Stimulated activated CD4-positive, alpha-beta T cell treated with anti-CD3 and anti-CD28 coated beads, Interleukin-1b, Interleukin-23, amount 100 ng/mL, for 48 hours (primary cell): ENCODE data around the gene ACTL9.
"Not testable (repeated sequence)": the region's sequence is repeated elsewhere in the genome, so short reads cannot be mapped to it uniquely, and the experiment has no call there.

Experiments used
- DNase-seq: peaks from one replicate; pipeline ENCODE4 v3.0.0-alpha.2; 2020

ACTL9 gene, protein sequence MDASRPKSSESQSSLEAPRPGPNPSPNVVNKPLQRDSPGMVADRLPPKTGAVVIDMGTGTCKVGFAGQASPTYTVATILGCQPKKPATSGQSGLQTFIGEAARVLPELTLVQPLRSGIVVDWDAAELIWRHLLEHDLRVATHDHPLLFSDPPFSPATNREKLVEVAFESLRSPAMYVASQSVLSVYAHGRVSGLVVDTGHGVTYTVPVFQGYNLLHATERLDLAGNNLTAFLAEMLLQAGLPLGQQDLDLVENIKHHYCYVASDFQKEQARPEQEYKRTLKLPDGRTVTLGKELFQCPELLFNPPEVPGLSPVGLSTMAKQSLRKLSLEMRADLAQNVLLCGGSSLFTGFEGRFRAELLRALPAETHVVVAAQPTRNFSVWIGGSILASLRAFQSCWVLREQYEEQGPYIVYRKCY

DNA sequence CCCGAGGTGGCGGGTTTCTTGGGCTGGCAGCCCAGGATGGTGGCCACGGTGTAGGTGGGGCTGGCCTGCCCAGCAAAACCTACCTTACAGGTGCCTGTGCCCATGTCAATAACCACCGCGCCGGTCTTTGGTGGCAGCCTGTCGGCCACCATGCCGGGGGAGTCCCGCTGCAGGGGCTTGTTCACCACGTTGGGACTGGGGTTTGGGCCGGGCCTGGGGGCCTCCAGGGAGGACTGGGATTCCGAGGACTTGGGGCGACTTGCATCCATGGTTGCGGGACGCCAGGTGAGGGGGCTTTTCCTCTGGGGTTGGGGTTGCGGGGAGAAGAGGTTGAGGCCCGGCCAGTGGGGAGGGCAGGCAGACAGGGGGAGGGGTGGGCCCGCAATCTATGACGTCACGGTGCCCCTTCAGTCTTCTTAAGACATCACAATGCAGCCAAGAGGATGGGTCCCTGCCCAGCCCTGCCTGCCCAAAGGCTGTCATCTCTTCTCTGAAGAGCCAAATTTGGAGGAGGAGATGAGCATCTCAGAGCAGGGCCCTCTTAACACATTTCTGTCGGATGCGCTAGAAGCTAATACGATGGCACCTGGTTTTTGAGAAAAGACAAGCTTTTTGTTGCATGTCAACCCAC, at the start of gene ACTL9:
TSS of gene ACTL9 (minus strand) at position 363 of the 631 bp plus-strand sequence. CDS start at position 269, 94 bp downstream.
- DNase-seq, result no peak

DNA sequence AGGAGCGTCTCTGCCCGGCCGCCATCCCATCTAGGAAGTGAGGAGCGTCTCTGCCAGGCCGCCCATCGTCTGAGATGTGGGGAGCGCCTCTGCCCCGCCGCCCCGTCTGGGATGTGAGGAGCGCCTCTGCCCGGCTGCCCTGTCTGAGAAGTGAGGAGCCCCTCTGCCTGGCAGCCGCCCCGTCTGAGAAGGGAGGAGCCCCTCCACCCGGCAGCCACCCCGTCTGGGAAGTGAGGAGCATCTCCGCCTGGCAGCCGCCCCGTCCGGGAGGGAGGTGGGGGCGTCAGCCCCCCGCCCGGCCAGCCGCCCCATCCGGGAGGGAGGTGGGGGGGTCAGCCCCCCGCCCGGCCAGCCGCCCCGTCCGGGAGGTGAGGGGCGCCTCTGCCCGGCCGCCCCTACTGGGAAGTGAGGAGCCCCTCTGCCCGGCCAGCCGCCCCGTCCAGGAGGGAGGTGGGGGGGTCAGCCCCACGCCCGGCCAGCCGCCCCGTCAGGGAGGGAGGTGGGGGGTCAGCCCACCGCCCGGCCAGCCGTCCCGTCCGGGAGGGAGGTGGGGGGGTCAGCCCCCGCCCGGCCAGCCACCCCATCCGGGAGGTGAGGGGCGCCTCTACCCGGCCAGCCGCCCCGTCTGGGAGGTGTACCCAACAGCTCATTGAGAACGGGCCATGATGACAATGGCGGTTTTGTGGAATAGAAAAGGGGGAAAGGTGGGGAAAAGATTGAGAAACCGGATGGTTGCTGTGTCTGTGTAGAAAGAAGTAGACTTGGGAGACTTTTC, 40.9 kb upstream of the ACTL9 start:
- not testable (repeated sequence) for DNase-seq

DNA sequence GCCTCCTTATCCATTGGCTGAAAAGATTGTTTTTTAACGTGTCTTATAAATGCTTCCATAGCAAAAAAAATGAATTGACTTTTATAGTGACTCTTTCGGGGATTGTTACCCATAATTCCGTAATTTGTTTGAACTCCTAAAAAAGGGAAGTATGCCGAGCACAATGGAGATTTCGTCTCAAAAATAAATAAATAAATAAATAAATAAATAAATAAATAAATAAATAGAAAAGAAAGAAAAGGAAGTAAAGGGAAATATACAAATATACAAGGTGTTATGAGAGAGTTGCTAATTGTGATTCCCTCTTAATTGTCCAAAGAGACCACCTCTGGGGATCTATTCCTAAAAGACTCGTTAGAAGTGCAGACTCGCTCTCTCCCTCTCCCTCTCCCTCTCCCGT, 39.8 kb upstream of the ACTL9 start:
- DNase-seq, result no peak

DNA sequence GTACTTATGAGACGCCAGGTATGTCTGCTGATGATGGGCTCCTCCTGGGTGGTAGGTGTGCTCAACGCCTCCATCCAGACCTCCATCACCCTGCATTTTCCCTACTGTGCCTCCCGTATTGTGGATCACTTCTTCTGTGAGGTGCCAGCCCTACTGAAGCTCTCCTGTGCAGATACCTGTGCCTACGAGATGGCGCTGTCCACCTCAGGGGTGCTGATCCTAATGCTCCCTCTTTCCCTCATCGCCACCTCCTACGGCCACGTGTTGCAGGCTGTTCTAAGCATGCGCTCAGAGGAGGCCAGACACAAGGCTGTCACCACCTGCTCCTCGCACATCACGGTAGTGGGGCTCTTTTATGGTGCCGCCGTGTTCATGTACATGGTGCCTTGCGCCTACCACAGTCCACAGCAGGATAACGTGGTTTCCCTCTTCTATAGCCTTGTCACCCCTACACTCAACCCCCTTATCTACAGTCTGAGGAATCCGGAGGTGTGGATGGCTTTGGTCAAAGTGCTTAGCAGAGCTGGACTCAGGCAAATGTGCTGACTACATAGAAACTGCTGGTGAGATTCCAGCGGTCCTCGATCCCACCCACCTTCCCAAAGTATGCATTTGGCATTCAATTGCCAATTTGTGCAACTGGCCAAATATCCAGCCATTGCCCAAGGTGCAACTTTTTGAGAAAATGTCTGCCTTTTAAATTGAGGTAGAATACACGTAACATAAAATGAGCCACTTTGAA, 33.0 kb upstream of the ACTL9 start:
- DNase-seq, result no peak

DNA sequence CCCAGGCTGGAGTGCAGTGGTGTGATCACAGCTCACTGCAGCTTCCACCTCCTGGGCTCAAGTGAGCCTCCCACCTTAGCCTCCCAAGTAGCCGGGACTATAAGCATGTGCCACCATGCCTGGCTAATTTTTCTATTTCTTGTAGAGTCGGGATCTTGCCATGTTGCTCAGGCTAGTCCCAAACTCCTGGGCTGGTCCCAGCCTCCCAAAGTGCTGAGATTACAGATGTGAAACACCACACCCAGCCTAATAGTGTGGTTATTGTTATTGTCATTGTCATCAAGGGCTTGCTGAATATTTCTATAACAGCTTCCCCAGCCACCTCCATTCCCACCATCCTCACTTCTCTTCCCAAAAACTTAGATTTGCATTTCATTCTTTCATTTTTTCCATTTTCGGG, 25.7 kb upstream of the ACTL9 start:
- DNase-seq, result no peak

DNA sequence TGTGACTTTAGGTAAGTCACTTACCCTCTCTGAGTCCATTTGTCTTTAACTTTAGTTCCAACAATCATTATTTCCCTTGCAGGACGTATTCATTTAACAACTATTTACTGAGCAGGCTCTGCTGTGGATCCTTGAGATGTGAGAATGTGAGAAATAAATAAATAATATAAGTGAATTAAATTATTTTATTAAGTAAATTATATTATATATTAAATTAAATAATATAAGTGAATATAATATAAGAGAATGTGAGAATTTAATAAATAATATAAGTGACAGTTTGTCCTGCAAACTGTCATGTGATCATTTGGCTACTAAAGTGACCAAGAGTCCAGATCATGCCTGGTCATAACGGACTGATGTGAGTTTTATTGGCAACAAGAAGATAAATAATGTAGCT, 23.4 kb upstream of the ACTL9 start:
- no peak for DNase-seq

DNA sequence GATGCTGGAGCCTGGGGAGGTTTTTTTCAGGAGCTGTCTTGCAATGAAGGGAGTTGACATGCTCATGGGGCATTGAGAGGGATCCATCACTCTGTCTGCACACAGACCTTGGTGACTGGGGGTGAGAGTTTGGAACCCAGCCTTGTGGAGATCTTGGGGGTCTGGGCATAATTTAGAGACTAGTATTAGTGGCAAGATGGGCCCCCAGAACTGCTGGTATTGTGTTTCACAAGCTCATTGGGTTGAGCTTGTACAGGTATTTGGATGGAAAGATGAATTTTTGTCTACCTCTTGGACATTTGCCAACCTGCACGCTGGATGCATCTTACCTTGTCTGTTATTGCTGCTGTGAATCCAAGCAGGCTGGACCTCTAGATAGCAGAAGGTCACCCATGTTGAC, 22.7 kb upstream of the ACTL9 start, which contains the start of gene OR2Z1:
TSS of gene OR2Z1 (plus strand) at position 301 of the 400 bp plus-strand sequence. CDS start 9,395 bp downstream, outside the sequence.
- no peak for DNase-seq

DNA sequence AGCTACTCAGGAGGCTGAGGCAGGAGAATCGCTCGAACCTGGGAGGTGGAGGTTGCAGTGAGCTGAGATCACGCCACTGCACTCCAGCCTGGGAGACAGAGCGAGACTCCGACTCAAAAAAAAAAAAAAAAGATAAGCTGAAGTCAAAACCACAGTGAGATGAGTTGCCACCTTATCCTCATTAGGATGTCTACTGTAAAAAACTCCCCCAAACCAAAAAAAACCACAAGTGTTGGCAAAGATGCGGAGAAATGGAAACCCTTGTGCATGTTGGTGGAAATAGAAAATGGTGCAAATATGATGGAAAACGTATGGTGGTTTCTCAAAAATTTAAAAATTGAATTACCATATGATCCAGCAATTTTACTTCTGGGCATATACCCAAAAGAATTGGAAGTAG, 11.7 kb upstream of the ACTL9 start:
- not testable (repeated sequence) for DNase-seq

DNA sequence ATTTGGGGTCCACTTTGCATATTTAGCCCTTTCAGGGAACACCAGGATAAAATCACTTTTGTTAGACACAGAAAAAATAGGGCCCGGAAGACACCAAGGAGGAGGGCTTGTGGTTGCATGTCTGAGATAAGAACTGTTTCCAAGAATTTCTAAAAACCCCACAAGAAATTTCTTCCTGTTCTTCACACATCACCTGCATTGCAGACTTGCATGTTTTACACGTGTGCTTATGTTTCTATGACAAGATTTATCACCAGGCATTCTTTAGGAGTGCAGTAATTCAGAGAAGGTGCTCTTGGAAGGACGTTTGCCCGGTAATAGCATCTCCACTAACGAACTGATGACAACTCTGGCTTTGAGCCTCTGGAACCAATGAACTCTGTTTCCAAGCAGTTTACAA, 7.1 kb upstream of the ACTL9 start:
- DNase-seq, result no peak

DNA sequence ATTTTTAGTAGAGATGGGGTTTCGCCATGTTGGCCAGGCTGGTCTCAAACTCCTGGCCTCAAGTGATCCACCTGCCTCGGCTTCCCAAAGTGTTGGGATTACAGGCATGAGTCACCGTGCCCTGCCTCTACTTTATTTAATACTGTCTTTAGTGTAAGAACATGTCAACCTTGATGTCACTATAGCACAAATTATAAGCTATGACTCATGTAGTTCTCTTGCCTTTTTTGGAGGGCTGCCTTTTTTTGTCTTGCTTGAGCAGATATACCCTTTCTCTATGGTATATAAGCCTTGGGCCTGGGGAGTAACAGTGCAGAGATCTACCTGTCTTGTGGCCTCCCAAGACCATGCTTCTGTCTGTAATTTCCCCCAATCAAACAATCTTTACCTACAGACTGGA, 6.7 kb upstream of the ACTL9 start:
- not testable (repeated sequence) for DNase-seq

DNA sequence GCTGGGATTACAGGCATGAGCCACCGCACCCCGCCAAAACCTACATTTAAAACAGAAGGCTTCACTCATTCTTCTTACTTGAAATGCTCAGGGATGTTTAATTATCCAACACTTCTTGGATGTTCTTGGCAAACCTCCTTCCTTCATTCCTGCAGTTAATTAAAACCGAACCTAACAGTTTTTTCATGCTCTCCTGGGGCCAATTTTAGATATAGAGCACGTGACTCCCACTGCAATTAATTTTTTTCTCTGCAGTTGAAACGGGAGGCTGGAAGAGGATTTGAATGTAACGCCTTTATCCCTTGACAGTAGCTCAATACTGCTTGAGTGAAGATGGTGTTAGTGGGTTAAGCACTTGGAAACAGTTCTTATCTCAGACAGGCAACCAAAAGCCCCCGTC, 4.6 kb upstream of the ACTL9 start:
- no peak for DNase-seq

DNA sequence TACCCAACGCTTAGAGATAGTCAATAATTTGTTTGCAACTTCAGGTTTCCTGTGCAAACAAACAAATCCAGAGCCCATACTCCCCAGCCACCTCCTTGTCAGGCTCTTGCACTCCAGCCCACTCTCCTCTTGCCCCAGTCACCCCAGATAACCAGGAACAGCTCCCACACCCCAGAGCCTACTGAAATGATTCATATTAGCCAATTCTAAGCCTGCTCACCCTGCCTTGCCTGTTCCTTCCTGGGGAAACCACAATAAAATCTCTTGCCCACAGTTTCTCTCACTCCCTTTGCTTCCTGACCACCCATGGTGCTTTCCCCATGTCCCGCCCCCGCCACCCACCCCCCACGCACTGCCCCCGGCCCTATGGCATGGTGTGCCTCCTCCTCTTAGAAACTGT, 3.8 kb upstream of the ACTL9 start:
- peak; percentile 39 for DNase-seq

DNA sequence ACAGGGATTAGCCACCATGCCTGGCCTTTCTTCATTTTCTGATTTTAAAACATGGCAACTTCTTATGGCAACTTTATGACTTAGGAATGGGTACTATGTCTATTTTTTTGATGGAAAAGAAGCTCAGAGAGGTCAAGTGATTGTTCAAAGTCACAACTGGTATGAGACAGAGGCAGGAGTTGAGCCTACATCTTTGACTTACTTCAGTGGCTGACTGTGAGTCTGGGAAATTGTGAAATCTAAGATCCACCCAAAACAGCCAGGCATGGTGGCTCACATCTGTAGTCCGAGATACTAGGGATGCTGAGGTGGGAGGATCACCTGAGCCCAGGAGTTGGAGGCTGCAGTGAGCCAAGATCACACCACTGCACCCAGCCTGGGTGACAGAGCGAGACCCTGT, 2.4 kb upstream of the ACTL9 start:
- no peak for DNase-seq

DNA sequence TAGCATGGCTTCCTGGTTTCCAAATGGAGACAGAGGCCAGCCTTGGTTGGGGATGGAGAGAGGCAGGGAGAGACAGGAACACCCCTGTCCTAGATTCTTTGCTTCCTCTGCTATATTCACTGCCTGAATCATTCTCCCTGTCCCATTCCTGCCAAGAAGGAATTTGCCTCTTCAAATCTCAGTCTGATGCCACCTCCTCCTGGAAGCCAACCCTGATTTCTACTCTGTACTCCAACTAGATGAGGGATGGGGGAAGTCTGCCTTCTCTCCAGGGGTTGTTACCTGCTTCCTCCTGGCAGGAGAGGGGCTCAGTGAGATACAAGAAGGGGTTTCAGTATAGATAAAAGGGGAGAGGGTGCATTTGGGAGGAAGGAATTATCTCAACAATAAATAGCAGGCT, 1.3 kb upstream of the ACTL9 start:
- no peak for DNase-seq

DNA sequence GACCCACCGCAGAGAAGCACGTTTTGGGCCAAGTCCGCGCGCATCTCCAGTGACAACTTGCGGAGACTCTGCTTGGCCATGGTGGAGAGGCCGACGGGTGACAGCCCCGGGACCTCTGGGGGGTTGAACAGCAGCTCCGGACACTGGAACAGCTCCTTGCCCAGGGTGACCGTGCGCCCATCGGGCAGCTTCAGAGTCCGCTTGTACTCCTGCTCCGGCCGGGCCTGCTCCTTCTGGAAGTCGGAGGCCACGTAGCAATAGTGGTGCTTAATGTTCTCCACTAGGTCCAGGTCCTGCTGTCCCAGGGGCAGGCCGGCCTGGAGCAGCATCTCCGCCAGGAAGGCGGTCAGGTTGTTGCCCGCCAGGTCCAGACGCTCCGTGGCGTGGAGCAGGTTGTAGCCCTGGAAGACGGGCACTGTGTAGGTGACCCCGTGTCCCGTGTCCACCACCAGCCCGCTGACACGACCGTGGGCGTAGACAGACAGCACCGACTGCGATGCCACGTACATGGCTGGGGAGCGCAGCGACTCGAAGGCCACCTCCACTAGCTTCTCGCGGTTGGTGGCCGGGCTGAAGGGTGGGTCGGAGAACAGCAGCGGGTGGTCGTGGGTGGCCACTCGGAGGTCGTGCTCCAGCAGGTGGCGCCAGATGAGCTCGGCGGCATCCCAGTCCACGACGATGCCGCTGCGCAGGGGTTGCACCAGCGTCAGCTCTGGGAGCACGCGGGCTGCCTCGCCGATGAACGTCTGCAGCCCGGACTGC, 743 bp downstream of the ACTL9 start:
- no peak for DNase-seq

DNA sequence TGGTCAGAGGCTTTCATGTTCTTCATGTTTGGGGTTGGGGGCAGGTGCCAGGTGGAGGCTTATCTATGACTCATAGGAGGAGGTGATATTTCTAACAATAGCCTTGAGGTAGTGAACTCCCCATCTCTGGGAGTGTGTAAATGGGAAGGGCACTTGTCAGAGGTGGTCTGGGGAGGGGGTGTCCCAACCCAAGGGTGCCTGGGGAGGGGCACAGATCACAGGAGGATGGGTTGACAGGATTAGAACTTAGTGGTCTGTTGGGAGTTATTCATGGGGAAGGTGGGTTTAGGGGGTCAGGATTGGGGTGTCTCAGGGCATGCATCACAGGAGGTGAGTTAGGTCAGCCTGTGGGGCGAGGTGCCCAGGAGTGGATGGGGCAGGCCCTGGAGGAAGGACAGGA, 1.6 kb downstream of the ACTL9 start:
- no peak for DNase-seq

DNA sequence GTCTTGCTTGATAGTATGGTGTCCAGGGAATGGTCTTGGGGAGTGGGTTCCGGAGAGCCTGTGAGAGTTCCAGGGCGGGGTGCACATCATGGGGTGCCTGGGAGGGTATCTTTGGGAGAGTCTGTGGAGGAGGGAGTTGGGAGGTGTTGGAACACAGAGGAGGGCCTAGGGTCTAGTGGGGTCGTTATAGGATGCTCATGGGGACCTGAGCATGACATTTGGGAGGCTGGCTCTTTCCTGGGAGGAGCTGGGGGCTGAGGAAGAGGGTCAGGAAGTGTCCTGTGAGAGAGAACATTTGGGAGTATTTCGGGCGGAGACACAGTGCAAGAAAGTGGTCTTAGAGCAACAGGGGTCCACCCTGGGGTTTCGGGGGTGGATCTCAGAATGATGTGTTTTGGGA, 2.7 kb downstream of the ACTL9 start:
- DNase-seq, result no peak

DNA sequence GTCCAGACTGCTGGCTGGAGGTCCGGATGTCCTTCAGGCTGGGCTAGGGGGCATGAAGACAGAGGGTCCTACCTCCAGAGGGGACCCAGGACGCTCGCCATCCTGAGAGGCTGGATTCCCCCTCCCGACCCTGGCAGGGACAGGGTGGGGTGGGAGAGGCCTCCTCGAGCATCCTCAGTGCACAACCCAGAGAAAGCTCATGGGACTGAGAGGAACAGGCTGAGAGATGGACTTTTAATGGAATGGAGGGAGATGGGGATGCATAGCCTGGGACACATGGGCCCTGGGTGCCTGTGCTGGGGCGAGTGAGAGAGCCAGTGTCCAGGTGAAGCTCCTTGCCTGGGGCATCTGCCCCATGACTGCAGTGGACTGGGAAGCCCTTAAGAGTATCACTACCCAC, 3.1 kb downstream of the ACTL9 start:
- no peak for DNase-seq

DNA sequence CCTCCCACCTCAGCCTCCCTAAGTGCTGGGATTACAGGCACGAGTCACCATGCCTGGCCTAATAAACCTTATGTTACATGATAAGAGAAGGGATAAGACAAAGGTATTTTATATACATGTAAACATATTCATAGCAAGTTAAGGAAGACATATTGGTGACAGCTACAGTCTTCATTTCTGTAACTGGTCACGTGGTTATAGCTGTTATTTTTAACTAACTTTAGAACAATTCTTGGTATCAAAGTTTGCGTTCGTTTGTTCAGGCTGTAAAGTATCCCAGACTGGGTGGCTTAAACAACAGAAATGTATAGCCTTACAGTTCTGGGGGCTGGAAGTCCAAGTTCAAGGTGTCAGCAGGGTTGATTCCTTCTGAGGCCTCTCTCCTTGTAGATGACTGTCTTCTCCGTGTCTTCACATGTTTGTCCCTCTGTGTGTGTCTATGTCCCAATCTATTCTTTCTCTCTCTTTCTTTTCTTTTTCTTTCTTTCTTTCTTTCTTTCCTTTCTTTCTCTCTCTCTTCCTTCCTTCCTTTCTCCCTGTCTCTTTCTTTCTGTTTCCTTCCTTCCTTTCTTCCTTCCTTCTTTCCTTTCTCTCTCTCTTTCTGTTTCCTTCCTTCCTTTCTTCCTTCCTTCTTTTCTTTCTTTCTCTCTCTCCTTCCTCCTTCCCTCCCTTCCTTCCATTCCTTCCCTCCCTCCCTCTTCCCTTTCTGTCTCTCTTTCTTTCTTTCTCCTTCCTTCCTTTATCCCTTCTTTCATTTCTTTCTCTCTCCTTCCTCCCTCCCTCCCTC, 7.6 kb downstream of the ACTL9 start:
- no peak for DNase-seq

DNA sequence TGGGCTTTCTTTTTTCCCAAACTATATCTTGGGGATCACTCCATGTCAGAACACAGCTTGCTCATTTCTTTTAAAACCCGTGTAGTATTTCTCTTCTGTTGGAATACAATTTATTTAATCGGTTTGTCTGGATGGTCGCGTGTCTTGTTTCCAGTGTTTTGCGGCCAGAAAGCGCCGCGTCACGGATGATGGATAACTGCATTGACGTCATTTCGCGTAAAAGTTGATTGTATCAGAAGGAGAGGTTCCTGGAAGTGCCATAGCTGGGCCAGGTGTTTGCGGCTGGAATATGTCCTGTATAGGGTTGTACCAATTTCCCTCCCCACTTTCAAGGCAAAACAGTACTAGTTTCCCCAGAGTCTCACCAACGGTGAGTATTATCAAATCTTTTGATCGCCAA, 9.7 kb downstream of the ACTL9 start:
- DNase-seq, result no peak

DNA sequence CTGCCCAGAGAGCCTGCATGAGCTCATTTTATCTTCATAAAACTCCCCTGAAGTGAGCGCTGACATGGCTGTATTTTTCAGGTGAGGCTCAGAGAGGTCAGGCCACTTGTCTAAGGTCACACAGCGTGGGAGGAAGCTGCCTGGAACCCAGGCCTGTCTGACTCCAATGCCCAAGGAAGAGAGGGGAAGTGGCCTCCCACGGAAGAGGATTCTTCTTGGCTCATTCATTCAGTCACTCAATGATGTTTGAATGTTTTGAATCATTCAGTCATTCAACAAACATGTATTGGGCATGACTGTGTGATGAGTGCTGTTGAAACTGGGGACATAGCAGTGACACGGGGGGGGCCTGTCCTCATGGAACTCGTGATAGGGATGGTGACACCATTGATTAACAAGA, 12.0 kb downstream of the ACTL9 start:
- DNase-seq, result no peak
